GM21737 (cell line): ENCODE results near the gene GTF2I.
A peak's percentile ranks its signal among the peaks of the same experiment; 100 is the strongest.
"Not testable (repeated sequence)": the region's sequence is repeated elsewhere in the genome, so short reads cannot be mapped to it uniquely, and the experiment has no call there.

Experiments
- ATAC-seq: cut with Tn5 transposase; IDR thresholded peaks from one replicate; pipeline ENCODE4 v1.9.1; 2021; ENCODE audit warnings: mild to moderate bottlenecking, moderate library complexity; ENCODE audit not compliant: unreplicated experiment

The GTF2I gene

DNA sequence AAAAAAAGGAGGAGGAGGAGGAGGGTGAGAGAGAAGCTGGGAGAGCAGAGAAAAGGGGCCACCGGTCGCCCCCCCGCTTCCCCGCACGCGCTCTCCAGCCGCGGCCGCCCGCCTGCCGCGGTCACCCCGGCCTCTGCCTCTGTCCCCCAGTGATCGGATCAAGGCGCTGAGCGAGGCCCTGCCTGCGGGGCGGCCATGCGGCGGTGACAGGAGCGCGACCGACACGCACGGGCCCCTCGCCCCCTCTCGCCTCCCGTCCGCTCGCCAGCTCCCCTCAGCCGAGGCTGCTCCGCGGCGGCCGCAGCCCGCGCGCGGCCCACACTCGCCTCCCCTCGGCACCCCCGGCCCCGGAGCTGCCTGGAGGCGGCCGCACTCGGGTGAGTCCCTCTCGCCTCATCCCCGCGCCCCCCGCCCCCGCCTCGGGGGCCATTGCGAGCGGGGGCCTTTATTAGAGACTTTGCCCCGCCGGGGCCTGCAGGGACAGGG lies at the start of gene GTF2I:
GTF2I (plus strand) TSS at position 27 of the 486 bp plus-strand sequence. CDS start 31,411 bp downstream, outside the sequence.
- ATAC-seq = peak; percentile 8

DNA sequence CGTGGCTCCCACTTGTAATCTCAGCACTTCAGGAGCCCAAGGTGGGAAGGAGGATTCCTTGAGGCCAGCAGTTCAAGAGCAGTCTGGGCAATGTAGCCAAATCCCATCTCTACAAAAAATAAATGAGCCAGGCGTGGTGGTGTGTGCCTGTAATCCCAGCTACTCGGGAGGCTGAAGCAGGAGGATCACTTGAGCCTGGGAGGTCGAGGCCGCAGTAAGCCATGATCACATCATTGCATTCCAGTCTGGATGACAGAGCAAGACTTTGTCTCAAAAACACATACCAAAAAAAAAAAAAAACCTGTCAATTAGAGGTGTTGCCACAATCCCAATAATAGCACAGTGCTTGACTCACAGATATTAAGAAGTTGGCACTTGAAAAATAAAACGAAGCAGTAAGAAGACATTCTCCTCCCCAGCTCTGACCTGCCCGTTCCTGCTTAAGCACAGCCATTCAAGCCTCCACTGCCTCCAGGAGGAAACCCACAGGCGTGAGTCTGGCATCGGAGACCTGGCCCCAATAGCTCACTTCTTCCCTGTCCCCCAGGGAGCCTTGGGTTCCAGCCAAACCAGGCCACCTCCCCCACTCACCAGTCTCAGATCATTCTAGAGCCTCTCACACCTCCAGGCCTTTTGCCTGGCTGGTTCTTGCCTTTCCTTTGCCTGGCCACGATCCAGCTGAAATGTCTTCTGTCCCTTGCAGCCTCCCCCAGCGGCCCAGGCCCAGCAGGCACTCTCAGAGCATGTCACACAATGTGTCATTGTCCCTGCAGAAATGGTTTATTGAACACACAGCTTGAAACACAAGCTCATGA lies 45.3 kb upstream of the GTF2I start:
- ATAC-seq = no peak

DNA sequence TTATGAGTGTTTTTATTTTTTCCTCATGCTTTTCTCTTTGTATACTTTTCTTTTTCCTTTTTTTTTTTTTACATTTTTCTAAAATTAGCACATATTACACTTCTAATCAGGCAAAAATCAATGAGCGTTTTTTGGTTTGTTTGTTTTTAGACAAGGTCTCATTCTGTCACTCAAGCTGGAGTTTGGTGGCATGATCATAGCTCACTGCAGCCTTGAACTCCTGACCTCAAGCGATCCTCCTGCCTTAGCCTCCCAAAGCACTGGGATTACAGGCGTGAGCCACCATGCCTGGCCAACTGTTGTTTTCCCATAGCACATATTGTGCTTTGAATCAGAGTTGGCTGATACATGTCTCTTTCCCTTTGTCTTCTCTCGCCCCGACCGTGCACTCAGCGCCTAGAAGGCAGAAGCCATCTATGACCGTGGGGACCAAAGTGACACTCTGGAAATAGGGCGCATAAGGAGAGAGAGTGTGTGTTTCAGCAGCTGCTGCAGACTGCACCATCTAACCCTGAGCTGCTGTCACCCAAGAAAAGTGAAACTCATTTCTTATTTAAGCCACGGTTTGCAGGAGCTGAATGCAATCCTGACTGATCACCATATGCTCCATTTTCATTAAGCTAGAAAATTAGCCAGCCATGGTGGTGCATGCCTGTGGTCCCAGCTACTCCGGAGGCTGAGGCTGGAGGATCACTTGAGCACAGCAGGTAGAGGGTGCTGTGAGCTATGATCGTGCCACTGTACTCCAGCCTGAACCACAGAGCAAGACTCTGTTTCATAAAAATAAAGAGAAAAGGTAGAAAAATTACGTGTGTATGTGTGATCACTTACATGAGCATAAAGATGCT lies 41.4 kb upstream of the GTF2I start:
- ATAC-seq = no peak

DNA sequence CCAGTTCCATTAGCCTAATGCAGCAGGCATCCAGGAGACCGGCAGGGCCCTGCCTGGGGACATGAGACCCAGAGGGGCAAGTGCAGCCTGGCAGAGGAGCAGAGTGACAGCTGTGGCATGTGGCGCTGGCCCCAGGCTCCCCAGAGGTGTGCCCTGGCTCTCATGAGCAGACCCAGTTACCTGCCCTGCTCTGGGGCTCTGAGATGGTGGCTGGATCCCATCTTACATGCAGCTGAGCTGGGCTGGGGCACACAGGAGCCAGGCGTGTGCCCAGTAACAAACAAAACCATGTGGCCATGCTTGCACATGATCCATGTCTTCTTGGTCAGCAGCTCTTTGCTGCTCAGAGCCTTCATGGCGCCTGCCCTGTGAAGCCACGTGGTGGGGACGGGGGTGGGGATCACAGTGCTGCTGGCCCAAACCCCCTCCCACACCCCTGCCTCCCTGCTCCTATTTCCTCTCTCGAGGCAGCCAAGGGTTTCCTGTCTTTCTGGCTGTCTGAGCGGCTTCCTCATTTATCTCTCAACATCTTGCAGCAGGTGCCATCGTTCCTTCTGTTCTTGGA lies 40.3 kb upstream of the GTF2I start:
- no peak for ATAC-seq

DNA sequence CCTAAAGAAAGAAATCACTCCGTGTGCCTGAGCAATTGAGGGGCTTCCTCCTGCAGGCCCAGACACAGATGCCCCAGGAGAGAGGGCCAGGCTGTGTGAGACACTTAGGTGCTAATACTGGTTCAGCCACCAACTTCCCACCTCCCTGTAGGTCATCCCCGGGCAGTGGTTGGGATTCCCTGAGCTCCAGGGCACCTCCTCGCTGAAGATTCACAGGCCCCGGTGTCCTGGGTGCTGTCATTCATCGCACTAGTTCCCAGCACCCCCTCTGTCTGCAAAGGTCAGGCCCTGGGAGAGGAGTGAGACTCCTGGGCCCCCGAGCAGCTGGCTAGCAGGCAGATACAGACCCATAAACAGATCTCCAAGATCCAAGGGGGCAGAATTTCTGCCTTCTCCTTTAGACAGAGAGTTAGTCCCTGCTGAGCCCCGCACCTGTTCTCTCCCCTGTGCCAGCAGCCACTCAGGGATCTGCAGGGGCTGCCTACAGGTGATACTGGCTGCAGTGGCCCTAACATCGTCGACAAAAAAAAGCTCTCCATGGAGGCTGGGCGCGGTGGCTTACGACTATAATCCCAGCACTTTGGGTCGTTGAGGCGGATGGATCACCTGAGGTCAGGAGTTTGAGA lies 38.2 kb upstream of the GTF2I start:
- no peak for ATAC-seq

DNA sequence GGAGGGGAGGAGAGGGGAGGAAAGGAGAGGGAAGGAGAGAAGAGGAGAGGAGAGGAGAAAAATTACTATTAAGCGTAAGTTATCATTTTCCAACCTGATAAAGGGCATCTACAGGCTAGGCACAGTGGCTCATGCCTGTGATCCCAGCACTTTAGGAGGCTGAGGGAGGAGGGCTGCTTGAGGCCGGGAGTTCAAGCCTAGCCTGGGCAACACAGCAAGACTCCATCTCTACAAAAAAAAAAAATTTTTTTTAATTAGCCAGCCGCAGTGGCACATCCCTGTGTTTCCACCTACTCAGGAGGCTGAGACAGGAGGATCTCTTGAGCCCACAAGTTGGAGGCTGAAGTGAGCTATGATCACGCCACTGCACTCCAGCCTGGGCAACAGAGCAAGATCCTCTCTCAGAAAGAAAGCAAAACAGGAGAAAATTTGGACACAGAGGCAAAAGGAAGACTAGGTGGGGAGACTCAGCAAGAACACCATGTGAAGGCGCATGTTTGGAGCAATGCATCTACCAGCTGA lies 35.2 kb upstream of the GTF2I start:
- no peak for ATAC-seq

DNA sequence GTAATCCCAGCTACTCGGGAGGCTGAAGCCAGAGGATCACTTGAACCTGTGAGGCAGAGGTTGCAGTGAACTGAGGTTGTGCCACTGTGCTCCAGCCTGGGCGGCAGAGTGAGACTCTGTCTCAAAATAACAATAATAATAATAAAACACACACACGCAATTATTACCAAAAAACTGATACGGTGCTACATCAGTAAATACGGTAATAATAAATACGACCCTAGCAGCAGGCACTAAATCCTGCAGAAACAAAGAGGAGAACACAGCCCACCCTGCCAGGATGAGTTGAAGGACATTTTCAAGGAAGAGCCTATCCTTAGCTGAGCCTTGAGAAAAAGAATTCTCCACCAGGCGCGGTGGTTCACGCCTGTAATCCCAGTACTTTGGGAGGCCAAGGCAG lies 34.4 kb upstream of the GTF2I start:
- ATAC-seq = no peak

DNA sequence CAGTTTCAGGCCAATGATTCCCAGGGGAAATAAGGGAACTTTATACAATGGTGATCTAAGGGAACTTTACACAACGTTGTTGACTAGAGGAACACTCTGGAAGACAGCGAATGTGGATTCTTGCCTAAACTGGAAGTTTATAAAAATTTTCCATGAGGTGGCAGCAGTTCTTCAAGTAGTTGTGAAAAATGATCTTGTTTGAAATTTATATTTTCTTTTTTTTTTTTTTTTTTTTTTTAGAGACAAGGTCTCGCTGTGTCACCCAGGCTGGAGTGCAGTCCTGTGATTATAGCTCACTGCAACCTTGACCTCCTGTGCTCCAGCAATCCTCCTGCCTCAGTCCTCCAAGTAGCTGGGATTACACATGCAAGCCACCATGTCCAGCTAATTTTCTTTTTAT lies 32.1 kb upstream of the GTF2I start:
- no peak for ATAC-seq

DNA sequence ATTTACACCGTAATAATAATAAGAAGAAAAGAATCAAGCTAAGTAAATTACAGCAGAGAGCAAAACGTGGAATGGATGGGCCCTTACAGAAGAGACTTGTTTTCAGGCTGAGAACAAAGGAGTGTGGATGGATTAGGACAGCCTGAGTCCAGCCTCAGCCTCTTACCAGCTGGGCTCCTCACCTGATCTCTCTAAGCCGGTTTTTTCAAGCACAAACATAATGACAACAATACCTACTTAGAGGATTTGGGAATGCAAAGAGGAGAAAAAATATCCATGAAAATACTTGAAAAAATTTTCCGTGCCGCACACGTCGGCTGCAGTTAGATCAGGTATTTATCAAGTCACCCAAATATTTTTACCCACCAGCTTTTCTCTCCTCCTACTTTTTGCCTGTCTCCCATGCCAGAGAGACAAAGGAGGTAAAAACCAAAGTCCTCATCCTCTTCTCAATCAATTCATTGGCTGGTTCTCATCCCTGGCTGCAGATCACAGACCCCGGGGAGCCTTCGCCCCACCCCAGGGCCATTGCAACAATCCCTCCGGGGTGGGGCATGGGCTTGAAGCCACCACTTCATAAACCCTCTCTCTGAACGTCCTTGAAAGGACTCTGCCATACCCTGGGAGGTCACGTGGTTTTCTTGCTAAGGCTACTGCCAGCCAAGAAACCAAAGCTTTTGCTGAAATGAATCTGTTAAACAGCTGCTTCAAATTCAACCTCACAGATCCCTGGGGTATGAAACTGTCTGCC lies 29.7 kb upstream of the GTF2I start:
- ATAC-seq = no peak

DNA sequence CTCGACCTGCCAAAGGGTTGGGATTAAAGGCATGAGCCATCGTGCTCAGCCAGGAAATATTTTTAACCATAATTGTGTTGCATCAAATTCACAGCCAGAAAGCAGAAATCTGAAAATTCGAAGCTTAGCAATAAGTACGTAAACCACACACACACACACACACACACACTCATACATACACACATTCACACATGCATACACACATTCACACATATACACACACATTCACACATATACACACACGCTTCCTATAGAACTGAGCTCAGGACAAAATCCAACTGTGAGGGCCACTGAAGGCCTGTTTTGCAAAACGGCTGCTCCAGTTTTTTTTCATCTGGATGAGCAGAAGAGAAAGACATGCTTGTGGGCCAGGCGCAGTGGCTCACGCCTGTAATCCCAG lies 25.0 kb upstream of the GTF2I start:
- ATAC-seq = no peak

DNA sequence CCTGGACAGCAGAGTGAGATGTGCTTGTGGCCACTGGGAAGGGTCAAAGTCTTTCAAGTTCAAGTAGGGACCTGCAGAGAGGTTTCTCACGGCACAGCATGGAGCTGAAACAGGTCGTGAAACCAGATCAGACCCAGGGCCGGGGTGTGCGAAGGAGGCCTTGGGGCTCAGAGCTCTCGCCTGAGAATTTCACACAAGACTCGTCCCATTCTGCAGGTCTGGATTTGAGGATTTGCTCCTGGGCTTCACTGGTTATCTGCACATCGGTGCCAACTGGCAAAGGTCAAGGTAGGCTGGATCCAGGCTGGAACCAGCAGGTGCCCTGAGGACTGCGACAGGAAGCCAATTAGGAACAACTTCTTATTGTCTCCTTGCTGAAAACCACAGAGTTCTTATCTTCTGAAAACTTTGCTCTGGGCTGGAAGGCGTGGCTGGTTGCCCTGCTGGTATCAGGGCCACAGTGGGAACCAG lies 24.0 kb upstream of the GTF2I start:
- no peak for ATAC-seq

DNA sequence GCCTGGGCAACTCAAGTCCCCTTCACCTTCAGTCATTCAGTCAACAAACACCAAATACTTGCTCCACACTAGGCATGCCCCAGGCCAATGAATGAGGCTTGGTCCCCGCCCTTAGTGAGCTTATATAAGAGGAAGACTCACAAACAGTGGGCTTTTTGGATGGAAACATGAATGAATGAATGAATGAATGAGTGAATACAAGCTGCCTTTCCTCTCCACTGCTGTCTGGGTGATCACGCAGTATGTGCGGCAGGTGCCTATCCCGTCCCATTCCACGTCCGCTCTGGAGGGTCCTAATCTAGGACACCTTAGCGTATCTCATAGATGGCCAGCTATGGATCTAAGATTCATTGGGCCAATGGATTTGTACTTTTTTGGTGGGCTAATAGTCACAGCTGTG lies 19.8 kb upstream of the GTF2I start:
- ATAC-seq = no peak

DNA sequence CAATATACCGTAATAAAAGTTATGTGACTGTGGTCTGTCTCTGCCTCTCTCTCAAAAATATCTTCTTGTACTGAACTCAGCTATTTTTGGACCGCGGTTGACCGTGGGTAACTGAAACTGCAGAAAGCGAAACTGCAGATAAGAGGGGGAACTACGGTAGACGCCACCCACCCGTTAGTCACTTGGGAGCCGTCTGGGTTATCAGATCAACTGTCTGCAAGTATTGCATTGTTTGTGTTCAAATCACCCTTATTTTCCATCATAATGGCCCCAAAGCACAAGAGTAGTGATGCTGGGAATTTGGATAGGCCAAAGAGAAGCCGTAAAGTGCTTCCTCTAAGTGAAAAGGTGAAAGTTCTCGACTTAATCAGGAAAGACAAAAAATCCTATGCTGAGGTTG lies 7.5 kb upstream of the GTF2I start:
- ATAC-seq = peak; percentile 71

DNA sequence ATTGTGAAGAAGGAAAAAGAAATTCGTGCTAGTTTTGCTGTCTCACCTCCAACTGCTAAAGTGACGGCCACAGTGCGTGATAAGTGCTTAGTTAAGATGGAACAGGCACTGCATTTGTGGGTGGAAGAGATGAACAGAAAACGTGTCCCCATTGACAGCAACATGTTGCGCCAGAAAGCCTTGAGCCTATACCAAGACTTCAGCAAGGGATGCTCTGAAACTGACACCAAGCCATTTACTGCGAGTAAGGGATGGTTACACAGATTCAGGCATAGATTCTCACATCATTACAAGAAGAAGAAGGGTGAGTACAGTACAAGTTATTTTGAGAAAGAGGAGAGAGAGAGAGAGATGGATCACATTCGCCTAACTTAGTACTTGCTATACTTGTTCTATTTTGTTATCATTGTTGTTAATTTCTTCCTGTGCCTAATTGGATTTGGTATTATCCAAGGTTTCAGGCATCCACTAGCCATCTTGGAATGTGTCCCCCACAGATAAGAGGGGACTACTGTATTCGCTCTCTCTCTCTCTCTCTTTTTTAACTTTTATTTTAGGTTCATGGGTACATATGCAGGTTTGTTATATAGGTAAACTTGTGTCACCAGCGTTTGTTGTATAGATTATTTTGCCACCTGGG lies 6.9 kb upstream of the GTF2I start:
- peak; percentile 45 for ATAC-seq

DNA sequence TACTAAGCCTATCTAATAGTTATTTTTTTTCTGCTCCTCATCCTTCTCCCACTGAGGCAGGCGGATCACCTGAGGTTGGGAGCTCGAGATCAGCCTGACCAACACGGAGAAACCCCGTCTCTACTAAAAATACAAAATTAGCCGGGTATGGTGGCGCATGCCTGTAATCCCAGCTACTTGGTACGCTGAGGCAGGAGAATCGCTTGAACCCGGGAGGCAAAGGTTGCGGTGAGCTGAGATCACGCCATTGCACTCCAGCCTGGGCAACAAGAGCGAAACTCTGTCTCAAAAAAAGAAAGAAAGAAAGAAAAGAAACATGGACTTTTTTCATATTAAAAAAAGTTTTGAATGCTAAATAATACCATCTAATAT lies 6.4 kb upstream of the GTF2I start:
- ATAC-seq = not testable (repeated sequence)

DNA sequence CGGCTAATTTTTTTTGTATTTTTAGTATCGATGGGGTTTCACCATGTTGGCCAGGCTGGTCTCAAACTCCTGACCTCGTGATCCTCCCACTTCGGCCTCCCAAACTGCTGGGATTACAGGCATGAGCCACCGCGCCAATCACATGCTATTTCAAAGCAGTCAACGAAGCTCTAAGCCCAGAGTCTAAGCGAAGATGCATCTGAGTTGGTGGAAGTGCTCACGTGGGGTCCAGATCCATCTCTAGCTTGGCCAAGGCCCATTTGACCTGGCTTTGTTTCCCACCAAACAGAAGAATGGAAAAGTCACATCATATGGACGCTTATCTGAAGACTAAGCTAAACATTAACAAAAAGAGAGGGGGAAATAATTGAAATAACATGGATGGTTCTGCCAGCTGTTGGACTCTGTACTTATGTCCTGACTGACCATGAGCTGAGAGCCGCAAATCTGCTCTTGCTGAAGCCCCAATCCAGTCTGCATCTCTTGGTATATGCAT lies 3.8 kb upstream of the GTF2I start:
- no peak for ATAC-seq

DNA sequence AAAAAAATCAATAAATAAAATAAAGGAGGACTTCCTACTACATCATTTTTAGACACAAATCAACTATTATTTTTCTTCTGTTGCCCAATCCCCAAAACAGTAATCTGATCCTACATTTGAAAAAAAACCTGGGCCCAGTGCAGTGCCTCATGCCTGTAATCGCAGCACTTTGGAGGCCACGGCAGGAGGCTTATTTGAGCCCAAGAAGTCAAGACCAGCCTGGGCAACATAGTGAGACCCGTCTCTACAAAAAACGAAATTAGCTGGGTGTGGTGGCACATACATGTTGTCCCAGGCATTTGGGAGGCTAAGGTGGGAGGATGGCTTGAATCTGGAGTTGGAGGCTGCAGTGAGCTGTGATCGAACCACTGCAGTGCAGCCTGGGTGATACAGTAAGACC lies 2.7 kb upstream of the GTF2I start:
- no peak for ATAC-seq

DNA sequence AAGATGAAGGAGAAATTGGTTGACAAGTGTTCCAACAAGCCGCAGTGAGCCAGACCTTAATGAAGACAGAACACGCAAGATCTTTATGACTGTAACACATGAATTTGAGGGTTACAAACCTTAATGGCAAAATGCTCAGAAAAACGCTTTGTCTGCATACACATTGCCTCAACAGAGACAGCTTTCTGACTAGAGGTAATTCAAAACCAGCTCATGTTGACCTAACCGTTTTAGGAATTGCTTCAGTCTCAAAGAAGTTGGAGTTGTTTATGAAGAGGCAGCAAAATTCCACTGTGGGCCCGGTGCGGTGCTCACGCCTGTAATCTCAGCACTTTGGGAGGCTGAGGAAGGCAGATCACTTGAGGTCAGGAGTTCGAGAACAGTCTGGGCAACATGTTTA lies 2.2 kb upstream of the GTF2I start:
- no peak for ATAC-seq

DNA sequence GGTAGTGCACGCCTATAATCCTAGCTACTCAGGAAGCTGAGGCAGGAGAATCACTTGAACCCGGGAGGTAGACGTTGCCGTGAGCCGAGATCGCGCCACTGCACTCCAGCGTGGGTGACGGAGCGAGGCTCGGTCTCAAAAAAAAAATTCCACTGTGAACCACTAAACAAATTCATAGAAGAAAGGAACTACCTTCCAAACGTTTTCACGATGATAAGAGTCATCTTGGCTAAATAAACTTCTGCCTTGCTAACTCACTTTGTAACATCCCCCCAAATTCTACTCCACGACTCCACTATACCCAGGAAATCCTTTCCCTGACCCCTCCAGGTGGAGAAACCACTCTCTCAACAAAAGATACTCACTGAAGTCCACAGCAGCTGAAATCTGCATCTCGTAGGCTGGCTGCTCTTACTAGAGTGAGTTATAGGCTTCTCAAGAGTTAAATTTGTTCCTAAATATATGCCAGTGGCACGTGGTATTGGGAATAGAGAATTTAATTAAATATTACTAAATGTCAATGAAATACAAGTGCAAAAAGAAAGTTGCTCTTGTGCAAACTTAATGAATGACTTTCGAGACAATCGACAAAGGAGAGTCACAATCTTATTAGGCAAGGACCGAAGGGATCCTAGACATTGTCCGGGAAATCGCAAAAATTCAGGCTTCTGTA lies 1.6 kb upstream of the GTF2I start:
- no peak for ATAC-seq
